Liver (tissue), 9 donors: ENCODE results near the gene SERPINF2. TPM values are rescaled to one million over a fixed set of nuclear protein-coding genes. Genes with fewer than 3 reads are reported as not detected.

Source experiments
- DNase-seq: peaks from one replicate; pipeline ENCODE4 v3.0.0-alpha.2; 2017; ENCODE audit warnings: low spot score
- H3K27ac ChIP-seq, 2 donors: one replicate each; pipeline ENCODE4 v1.7.0; 2013; ENCODE audit warnings: inconsistent platforms in 2 of 2, low read length in 2 of 2, control low read depth in 1 of 2, low read depth in 1 of 2, mild to moderate bottlenecking in 1 of 2
- H3K27me3 ChIP-seq, 4 donors: one replicate each; pipeline versions ENCODE4 v1.6.1 to v1.7.0; 2013; ENCODE audit warnings: low read length in 3 of 4, inconsistent platforms in 1 of 4, mild to moderate bottlenecking in 1 of 4, moderate library complexity in 1 of 4; ENCODE audit not compliant: control insufficient read depth in 4 of 4, insufficient read depth in 4 of 4
- H3K36me3 ChIP-seq, 4 donors: one replicate each; pipeline versions ENCODE4 v1.6.1 to v1.7.0; 2013; ENCODE audit warnings: low read length in 3 of 4, mild to moderate bottlenecking in 3 of 4, low read depth in 1 of 4, moderate library complexity in 1 of 4; ENCODE audit not compliant: control insufficient read depth in 4 of 4, insufficient read depth in 3 of 4
- H3K4me1 ChIP-seq, 4 donors: one replicate each; pipeline versions ENCODE4 v1.6.1 to v1.7.0; 2013; ENCODE audit warnings: low read length in 3 of 4, mild to moderate bottlenecking in 3 of 4, moderate library complexity in 1 of 4; ENCODE audit not compliant: control insufficient read depth in 4 of 4, insufficient read depth in 4 of 4
- H3K4me3 ChIP-seq, 3 donors: one replicate each; pipeline versions ENCODE4 v1.6.1 to v1.7.0; 2013; ENCODE audit warnings: low read length in 3 of 3, control low read depth in 1 of 3, low read depth in 1 of 3, mild to moderate bottlenecking in 1 of 3
- H3K9ac ChIP-seq, 2 donors: one replicate each; pipeline ENCODE4 v1.7.0; 2013; ENCODE audit warnings: low read length in 2 of 2, mild to moderate bottlenecking in 2 of 2, moderate library complexity in 2 of 2, control low read depth in 1 of 2, low read depth in 1 of 2
- H3K9me3 ChIP-seq, 4 donors: one replicate each; pipeline versions ENCODE4 v1.6.1 to v1.7.0; 2013; ENCODE audit warnings: low read length in 3 of 4; ENCODE audit not compliant: control insufficient read depth in 4 of 4
- EGR1 ChIP-seq, 2 donors: IDR thresholded peaks; 2 replicates each; pipeline ENCODE4 v1.6.1; 2016 to 2018; ENCODE audit warnings: antibody characterized with exemption in 2 of 2, low read depth in 2 of 2
- FOXA2 ChIP-seq: IDR thresholded peaks from 2 replicates; pipeline ENCODE4 v1.6.1; 2016; ENCODE audit warnings: antibody characterized with exemption
- GABPA ChIP-seq, 2 donors: IDR thresholded peaks in 1 of 2; conservative IDR thresholded peaks in 1 of 2; 2 replicates each; pipeline ENCODE4 v1.6.1; 2016; ENCODE audit warnings: antibody characterized with exemption in 2 of 2, mild to moderate bottlenecking in 1 of 2, moderate library complexity in 1 of 2
- HNF4G ChIP-seq: IDR thresholded peaks from 2 replicates; pipeline ENCODE4 v1.6.1; 2016; ENCODE audit warnings: antibody characterized with exemption
- JUND ChIP-seq, 2 donors: IDR thresholded peaks; 2 replicates each; pipeline ENCODE4 v1.6.1; 2016; ENCODE audit warnings: antibody characterized with exemption in 2 of 2
- NR2F2 ChIP-seq: IDR thresholded peaks from 2 replicates; pipeline ENCODE4 v1.6.1; 2016; ENCODE audit warnings: antibody characterized with exemption
- RAD21 ChIP-seq, 2 donors: IDR thresholded peaks; 2 replicates each; pipeline ENCODE4 v1.6.1; 2016; ENCODE audit warnings: antibody characterized with exemption in 2 of 2, mild to moderate bottlenecking in 2 of 2
- REST ChIP-seq: IDR thresholded peaks from 2 replicates; pipeline ENCODE4 v1.6.1; 2016; ENCODE audit warnings: antibody characterized with exemption, mild to moderate bottlenecking
- RXRA ChIP-seq, 2 donors: IDR thresholded peaks; 2 replicates each; pipeline ENCODE4 v1.6.1; 2017 to 2018; ENCODE audit warnings: antibody characterized with exemption in 2 of 2, mild to moderate bottlenecking in 1 of 2
- SP1 ChIP-seq: IDR thresholded peaks from 2 replicates; pipeline ENCODE4 v1.6.1; 2018; ENCODE audit warnings: antibody characterized with exemption, mild to moderate bottlenecking
- YY1 ChIP-seq: IDR thresholded peaks from 2 replicates; pipeline ENCODE4 v1.6.1; 2016; ENCODE audit warnings: antibody characterized with exemption, mild to moderate bottlenecking
- ZBTB33 ChIP-seq: IDR thresholded peaks from 2 replicates; pipeline ENCODE4 v1.6.1; 2016; ENCODE audit warnings: antibody characterized with exemption
- WGBS: extraction: QIAGEN DNeasy Blood & Tissue Kit; methylation state at CpG from one replicate; pipeline ENCODE4 v1.1.7; 2013; 5-methylcytosine and 5-hydroxymethylcytosine counted together
- polyA plus RNA-seq, 2 donors: library from polyadenylated mRNA; stranded (reverse) in 1 of 2; unstranded in 1 of 2; fragments of 200-250 nt in 1 of 2; fragments of >200 nt in 1 of 2; fragmentation: Nextera tagmentation in 1 of 2; extraction: Ambion mirVana in 1 of 2; gene quantifications; one replicate each; pipeline versions ENCODE4 v1.2.1 to v1.2.3, GENCODE V29; 2013 to 2015
- total RNA-seq, 2 donors: library from RNA; depleted of rRNA; stranded (reverse); fragments of >200 nt; gene quantifications; one replicate each; pipeline ENCODE4 v1.2.3, GENCODE V29; 2014
- donor health status: healthy.
- donor health status: healthy.
- donor health status: healthy.
- donor health status: healthy.
- donor health status: healthy.

The SERPINF2 gene
- total and polyA plus RNA-seq, 4 donors, result 477 to 1,248 (median 675) TPM

GRCh38 chr17:1792495-1793446 is 50.1 kb downstream of the SERPINF2 start (continued):
- TF ChIP-seq REST (no peak), RAD21 (IDR thresholded peaks at IDR 0.05) (no peak), FOXA2 (no peak), EGR1 (IDR thresholded peaks at IDR 0.05; ENCODE audit: low read depth in 2 of 2) (no peak), RXRA (IDR thresholded peaks at IDR 0.05) (no peak), ZBTB33 (no peak)

- WGBS, result 93% methylated on average over 1 of the region's 1 CpG
- TF ChIP-seq YY1, result no peak
- no peak for TF ChIP-seq JUND (IDR thresholded peaks at IDR 0.05)
- no peak for TF ChIP-seq RXRA (IDR thresholded peaks at IDR 0.05)
- TF ChIP-seq HNF4G, result no peak
- TF ChIP-seq NR2F2, result no peak
- TF ChIP-seq RAD21 (IDR thresholded peaks at IDR 0.05), result no peak
- no peak for TF ChIP-seq ZBTB33
- no peak for TF ChIP-seq FOXA2
- TF ChIP-seq GABPA (IDR thresholded peaks at IDR 0.05 in 1 of 2, conservative IDR thresholded peaks at IDR 0.05 in 1 of 2), result no peak
- TF ChIP-seq REST, result no peak
- no peak for TF ChIP-seq SP1
- no peak for DNase-seq
- H3K4me1 ChIP-seq, result peaks cover 2 to 9% (median 6%) of the 10 kb centered on the region in 4 donors
- H3K4me3 ChIP-seq, result no peak overlapping the region
- no peaks in the 10 kb centered on the region for H3K27me3 ChIP-seq
- no peaks in the 10 kb centered on the region for H3K9me3 ChIP-seq
- peaks cover 0 to 1% (median 0%) of the 10 kb centered on the region in 4 donors for H3K36me3 ChIP-seq
- no peak overlapping the region for H3K27ac ChIP-seq
- H3K9ac ChIP-seq, result no peak overlapping the region
These were observed 50.8 kb downstream of the SERPINF2 start for GRCh38 chr17:1793447-1793806.
